GM21825 (cell line): ENCODE data around the gene NFYA.

Experiments
- ATAC-seq: cut with Tn5 transposase; IDR thresholded peaks from one replicate; pipeline ENCODE4 v1.9.1; 2021; ENCODE audit warnings: mild to moderate bottlenecking, moderate library complexity; ENCODE audit not compliant: unreplicated experiment

NFYA gene

GRCh38 chr6:41072836-41073202 is at the start of gene NFYA:
TSS of gene NFYA (plus strand) at chr6:41072974. CDS start at chr6:41079090, 6,116 bp downstream.
- ATAC-seq: peak; percentile 56

GRCh38 chr6:41023114-41023513 is 49.7 kb upstream of the NFYA start:
- no peak for ATAC-seq

- ATAC-seq: no peak
These were observed 46.7 kb upstream of the NFYA start for GRCh38 chr6:41025966-41026530.

- no peak for ATAC-seq
These were observed 45.5 kb upstream of the NFYA start for GRCh38 chr6:41027241-41027640.

- peak; percentile 78 for ATAC-seq
These were observed 44.8 kb upstream of the NFYA start for GRCh38 chr6:41027799-41028560.

GRCh38 chr6:41028561-41029412 is 44.0 kb upstream of the NFYA start:
- peak; percentile 39 for ATAC-seq

GRCh38 chr6:41032830-41033229 is 39.9 kb upstream of the NFYA start:
- ATAC-seq: no peak

- ATAC-seq: no peak
These were observed 39.0 kb upstream of the NFYA start for GRCh38 chr6:41033776-41034175.

- no peak for ATAC-seq
These were observed 36.6 kb upstream of the NFYA start for GRCh38 chr6:41036186-41036585.

GRCh38 chr6:41036601-41037000 is 36.2 kb upstream of the NFYA start:
- ATAC-seq: no peak

GRCh38 chr6:41037107-41037900 is 35.5 kb upstream of the NFYA start:
- no peak for ATAC-seq

- no peak for ATAC-seq
These were observed 34.6 kb upstream of the NFYA start for GRCh38 chr6:41038205-41038604.

- ATAC-seq: no peak
These were observed 33.4 kb upstream of the NFYA start, which contains the start of gene UNC5CL for GRCh38 chr6:41039060-41039998. TSS of gene UNC5CL (minus strand) at chr6:41039221. CDS start at chr6:41035074, 4,147 bp downstream.

- no peak for ATAC-seq
These were observed 32.5 kb upstream of the NFYA start for GRCh38 chr6:41040101-41040939.

GRCh38 chr6:41040940-41041536 is 31.7 kb upstream of the NFYA start:
- no peak for ATAC-seq

GRCh38 chr6:41042226-41043055 is 30.3 kb upstream of the NFYA start, which contains the start of gene TSPO2:
TSS of gene TSPO2 (plus strand) at chr6:41042467. CDS start at chr6:41042986, 519 bp downstream.
- ATAC-seq: no peak

GRCh38 chr6:41043151-41043550 is 29.6 kb upstream of the NFYA start:
- no peak for ATAC-seq
